ENCODE measurements around the gene DRD3.

DNA sequence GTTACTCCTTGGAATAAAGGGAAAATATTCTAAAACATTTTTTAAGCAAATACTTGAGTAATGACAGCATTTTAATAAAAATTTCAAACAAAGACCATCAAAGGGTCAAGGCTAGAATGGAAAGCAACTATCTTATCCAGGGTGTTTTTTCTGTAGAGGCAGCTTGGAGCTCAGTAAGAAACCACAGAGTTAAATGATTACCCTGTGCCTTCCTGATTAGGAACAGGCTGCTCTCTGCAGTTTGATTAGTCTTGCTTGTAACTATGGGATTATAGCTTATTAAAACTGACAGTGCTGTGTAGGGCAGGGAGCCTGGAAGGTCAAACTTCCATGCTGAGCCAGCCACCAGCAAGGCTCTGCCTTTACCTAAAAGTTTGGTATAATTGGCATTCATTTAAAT is 89.2 kb downstream of the DRD3 start:
- TF ChIP-seq, protein P1, sequence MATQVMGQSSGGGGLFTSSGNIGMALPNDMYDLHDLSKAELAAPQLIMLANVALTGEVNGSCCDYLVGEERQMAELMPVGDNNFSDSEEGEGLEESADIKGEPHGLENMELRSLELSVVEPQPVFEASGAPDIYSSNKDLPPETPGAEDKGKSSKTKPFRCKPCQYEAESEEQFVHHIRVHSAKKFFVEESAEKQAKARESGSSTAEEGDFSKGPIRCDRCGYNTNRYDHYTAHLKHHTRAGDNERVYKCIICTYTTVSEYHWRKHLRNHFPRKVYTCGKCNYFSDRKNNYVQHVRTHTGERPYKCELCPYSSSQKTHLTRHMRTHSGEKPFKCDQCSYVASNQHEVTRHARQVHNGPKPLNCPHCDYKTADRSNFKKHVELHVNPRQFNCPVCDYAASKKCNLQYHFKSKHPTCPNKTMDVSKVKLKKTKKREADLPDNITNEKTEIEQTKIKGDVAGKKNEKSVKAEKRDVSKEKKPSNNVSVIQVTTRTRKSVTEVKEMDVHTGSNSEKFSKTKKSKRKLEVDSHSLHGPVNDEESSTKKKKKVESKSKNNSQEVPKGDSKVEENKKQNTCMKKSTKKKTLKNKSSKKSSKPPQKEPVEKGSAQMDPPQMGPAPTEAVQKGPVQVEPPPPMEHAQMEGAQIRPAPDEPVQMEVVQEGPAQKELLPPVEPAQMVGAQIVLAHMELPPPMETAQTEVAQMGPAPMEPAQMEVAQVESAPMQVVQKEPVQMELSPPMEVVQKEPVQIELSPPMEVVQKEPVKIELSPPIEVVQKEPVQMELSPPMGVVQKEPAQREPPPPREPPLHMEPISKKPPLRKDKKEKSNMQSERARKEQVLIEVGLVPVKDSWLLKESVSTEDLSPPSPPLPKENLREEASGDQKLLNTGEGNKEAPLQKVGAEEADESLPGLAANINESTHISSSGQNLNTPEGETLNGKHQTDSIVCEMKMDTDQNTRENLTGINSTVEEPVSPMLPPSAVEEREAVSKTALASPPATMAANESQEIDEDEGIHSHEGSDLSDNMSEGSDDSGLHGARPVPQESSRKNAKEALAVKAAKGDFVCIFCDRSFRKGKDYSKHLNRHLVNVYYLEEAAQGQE (IDR thresholded peaks at IDR 0.05; ENCODE audit: insufficient replicate concordance, low read depth): no peak
- TF ChIP-seq, protein P2, sequence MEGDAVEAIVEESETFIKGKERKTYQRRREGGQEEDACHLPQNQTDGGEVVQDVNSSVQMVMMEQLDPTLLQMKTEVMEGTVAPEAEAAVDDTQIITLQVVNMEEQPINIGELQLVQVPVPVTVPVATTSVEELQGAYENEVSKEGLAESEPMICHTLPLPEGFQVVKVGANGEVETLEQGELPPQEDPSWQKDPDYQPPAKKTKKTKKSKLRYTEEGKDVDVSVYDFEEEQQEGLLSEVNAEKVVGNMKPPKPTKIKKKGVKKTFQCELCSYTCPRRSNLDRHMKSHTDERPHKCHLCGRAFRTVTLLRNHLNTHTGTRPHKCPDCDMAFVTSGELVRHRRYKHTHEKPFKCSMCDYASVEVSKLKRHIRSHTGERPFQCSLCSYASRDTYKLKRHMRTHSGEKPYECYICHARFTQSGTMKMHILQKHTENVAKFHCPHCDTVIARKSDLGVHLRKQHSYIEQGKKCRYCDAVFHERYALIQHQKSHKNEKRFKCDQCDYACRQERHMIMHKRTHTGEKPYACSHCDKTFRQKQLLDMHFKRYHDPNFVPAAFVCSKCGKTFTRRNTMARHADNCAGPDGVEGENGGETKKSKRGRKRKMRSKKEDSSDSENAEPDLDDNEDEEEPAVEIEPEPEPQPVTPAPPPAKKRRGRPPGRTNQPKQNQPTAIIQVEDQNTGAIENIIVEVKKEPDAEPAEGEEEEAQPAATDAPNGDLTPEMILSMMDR (IDR thresholded peaks at IDR 0.05; ENCODE audit: insufficient read depth, low read length): no peak
- no peak for TF ChIP-seq POLR2AphosphoS5 (IDR thresholded peaks at IDR 0.05; ENCODE audit: low read depth)
